ENCODE data around the gene TTC9.

- TF ChIP-seq POLR2A (IDR thresholded peaks at IDR 0.05; ENCODE audit: low read length) (no peak), GATA1 (IDR thresholded peaks at IDR 0.05; ENCODE audit: low read depth, low read length) (no peak)
These were observed 47.3 kb upstream of the TTC9 start for GRCh38 chr14:70594461-70594860.

All from erythroblast (primary cell).